ENCODE data around the gene FLNB.

- TF ChIP-seq CTCF (conservative IDR thresholded peaks at IDR 0.05 in 1 of 2, IDR thresholded peaks at IDR 0.05 in 1 of 2; ENCODE audit: extremely low read depth in 1 of 2, insufficient read depth in 1 of 2, low read depth in 1 of 2, low read length in 2 of 2) (no peak), EZH2 (IDR thresholded peaks at IDR 0.05; ENCODE audit: borderline replicate concordance, low read length) (no peak)
Measured at GRCh38 chr3:58038675-58039292, 30.6 kb downstream of the FLNB start.

Data from mammary epithelial cell (primary cell).